ENCODE results near the gene MSANTD1. TPM values are rescaled to one million over a fixed set of nuclear protein-coding genes. Genes with fewer than 3 reads are reported as not detected.

The MSANTD1 gene
- total RNA-seq, 1 donor from 2014 or later: 1.6 TPM

DNA sequence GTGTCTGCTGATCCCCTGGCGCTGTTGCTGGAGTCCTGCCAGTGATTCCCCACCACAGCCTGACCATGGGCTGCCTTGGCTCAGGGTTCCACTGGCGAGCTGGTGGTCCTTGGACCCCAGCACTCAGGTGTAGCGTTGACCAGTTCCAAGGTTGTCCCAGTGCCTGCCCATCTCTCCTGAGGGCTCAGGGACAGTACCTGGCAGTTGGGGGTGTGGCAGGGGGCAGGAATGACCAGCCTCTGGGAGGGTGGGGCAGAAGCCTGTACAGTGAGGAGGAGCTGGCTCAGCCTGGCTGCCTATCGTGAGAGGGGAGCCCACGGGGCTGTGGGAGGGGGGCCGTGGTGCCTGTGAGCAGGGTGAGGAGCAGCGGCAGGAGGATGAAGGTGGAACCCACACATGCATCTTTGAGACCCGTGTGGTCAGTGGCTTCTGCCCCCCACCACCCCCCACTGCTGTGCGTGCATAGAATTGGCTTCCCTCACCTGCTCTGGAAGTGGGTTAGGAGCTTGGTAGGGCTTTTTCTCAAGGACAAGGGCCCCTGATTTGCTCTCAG is 12.6 kb upstream of the MSANTD1 start:
- Histone ChIP-seq H3K4me1 (ENCODE audit: insufficient read depth, low read length) (no peaks in the 10 kb centered on the region), H4K20me1 (ENCODE audit: insufficient read depth, low read length) (peaks cover 10% of the 10 kb centered on the region), H2AFZ (ENCODE audit: low read depth, low read length) (no peak overlapping the region), H3K9me3 (ENCODE audit: insufficient read depth, low read depth, low read length) (no peaks in the 10 kb centered on the region), H3K27ac (ENCODE audit: low read depth, low read length) (no peak overlapping the region), H3K9ac (ENCODE audit: low read length) (no peak overlapping the region), H3K79me2 (ENCODE audit: insufficient read depth, low read length) (no peaks in the 10 kb centered on the region), H3K36me3 (ENCODE audit: insufficient read depth, low read length) (peaks cover 11% of the 10 kb centered on the region), H3K4me2 (ENCODE audit: low read length) (no peak overlapping the region), H3K27me3 (ENCODE audit: insufficient read depth, low read length) (no peaks in the 10 kb centered on the region), H3K4me3 (ENCODE audit: insufficient read depth, low read depth, low read length) (no peak overlapping the region)
- H3K4me3 Mint-ChIP-seq (ENCODE audit: unreplicated experiment): no peak overlapping the region
- peaks cover 17% of the 10 kb centered on the region for H3K36me3 Mint-ChIP-seq (ENCODE audit: low read depth, unreplicated experiment)
- peaks cover 9% of the 10 kb centered on the region for H3K4me1 Mint-ChIP-seq (ENCODE audit: low read depth, unreplicated experiment)
- FAIRE-seq: no peak
- DNase-seq (ENCODE audit: low read depth): no peak
- TF ChIP-seq CTCF (IDR thresholded peaks at IDR 0.05; ENCODE audit: insufficient read depth, low read depth, low read length): no peak
- no peak for TF ChIP-seq EZH2 (IDR thresholded peaks at IDR 0.05; ENCODE audit: insufficient read depth, low read length)
- H3K9me3 Mint-ChIP-seq (ENCODE audit: unreplicated experiment): peaks cover 3% of the 10 kb centered on the region
- no peak overlapping the region for H3K27ac Mint-ChIP-seq (ENCODE audit: unreplicated experiment)
- no peaks in the 10 kb centered on the region for H3K27me3 Mint-ChIP-seq (ENCODE audit: low read depth, unreplicated experiment)

DNA sequence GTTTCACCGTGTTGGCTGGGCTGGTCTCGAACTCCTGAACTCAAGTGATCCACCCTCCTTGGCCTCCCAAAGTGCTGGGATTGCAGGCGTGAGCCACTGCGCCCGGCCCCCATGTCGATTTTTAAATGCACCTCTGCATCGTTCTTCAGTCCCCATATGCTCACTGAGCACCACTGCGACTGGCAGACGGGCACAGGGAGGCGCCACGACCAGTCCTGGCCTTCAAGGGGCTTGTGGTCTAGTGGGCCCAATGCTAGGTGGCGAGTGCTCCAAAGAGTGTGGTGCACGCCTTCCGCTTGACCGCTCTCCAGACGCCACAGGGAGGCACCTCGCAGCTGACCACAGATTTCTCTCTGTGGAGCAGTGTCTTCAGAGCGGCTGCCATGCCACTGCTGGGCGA is 11.7 kb upstream of the MSANTD1 start:
- Mint-ChIP-seq H3K36me3 (ENCODE audit: low read depth, unreplicated experiment) (peaks cover 11% of the 10 kb centered on the region), H3K4me3 (ENCODE audit: unreplicated experiment) (no peak overlapping the region), H3K9me3 (ENCODE audit: unreplicated experiment) (peaks cover 3% of the 10 kb centered on the region), H3K27ac (ENCODE audit: unreplicated experiment) (no peak overlapping the region), H3K27me3 (ENCODE audit: low read depth, unreplicated experiment) (no peaks in the 10 kb centered on the region), H3K4me1 (ENCODE audit: low read depth, unreplicated experiment) (peaks cover 9% of the 10 kb centered on the region)
- FAIRE-seq (no peak), DNase-seq (ENCODE audit: low read depth) (no peak)
- no peaks in the 10 kb centered on the region for H3K9me3 ChIP-seq (ENCODE audit: insufficient read depth, low read depth, low read length)
- H3K4me2 ChIP-seq (ENCODE audit: low read length): no peak overlapping the region
- H3K27ac ChIP-seq (ENCODE audit: low read depth, low read length): no peak overlapping the region
- H3K4me1 ChIP-seq (ENCODE audit: insufficient read depth, low read length): no peaks in the 10 kb centered on the region
- H3K27me3 ChIP-seq (ENCODE audit: insufficient read depth, low read length): no peaks in the 10 kb centered on the region
- no peak overlapping the region for H2AFZ ChIP-seq (ENCODE audit: low read depth, low read length)
- TF ChIP-seq CTCF (IDR thresholded peaks at IDR 0.05; ENCODE audit: insufficient read depth, low read depth, low read length) (no peak), EZH2 (IDR thresholded peaks at IDR 0.05; ENCODE audit: insufficient read depth, low read length) (no peak)
- no peak overlapping the region for H3K9ac ChIP-seq (ENCODE audit: low read length)
- H3K4me3 ChIP-seq (ENCODE audit: insufficient read depth, low read depth, low read length): no peak overlapping the region
- peaks cover 9% of the 10 kb centered on the region for H3K36me3 ChIP-seq (ENCODE audit: insufficient read depth, low read length)
- peaks cover 15% of the 10 kb centered on the region for H4K20me1 ChIP-seq (ENCODE audit: insufficient read depth, low read length)
- no peaks in the 10 kb centered on the region for H3K79me2 ChIP-seq (ENCODE audit: insufficient read depth, low read length)

DNA sequence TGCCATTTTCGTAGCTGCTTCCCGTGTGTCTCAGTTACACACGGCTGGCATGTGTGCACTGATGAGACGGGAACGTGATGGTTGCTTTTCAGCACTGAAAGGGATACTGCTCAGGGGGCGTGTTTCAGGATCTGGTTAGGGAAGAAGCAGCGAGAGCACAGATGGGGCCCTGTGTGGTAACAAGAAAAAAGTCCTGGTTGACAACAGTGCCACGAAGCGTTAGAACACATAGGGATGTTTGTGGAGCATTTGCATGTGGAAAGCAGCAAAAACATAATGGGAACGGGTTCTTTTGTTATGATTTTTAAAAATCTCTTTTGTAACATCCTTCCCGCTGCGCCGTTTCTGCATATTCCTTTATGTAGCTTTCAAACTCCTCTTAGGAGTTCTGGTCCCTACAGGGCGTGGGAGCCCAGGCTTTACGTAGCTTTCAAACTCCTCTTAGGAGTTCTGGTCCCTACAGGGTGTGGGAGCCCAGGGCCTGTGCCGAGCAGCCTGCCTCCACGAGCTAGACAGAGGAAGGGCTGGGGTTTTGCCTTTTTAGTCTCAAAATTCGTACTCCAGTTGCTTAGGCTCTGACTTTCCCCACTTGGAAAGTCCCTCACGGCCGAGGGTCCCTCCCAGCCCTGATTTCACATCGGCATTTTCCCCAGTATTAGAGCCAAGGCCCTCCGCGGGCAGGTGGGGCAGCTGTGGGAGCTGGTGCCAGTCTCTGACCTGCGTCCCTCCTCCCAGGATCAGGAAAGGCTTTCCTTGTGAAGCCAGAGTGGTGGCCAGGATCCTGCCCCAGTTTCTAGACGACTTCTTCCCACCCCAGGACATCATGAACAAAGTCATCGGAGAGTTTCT is 11.0 kb upstream of the MSANTD1 start:
- Histone ChIP-seq H3K4me2 (ENCODE audit: low read length) (no peak overlapping the region), H3K4me1 (ENCODE audit: insufficient read depth, low read length) (no peaks in the 10 kb centered on the region), H3K27ac (ENCODE audit: low read depth, low read length) (no peak overlapping the region), H3K9ac (ENCODE audit: low read length) (no peak overlapping the region), H4K20me1 (ENCODE audit: insufficient read depth, low read length) (peaks cover 18% of the 10 kb centered on the region), H3K79me2 (ENCODE audit: insufficient read depth, low read length) (no peaks in the 10 kb centered on the region), H3K4me3 (ENCODE audit: insufficient read depth, low read depth, low read length) (no peak overlapping the region), H3K9me3 (ENCODE audit: insufficient read depth, low read depth, low read length) (no peaks in the 10 kb centered on the region), H3K36me3 (ENCODE audit: insufficient read depth, low read length) (peaks cover 5% of the 10 kb centered on the region), H3K27me3 (ENCODE audit: insufficient read depth, low read length) (no peaks in the 10 kb centered on the region), H2AFZ (ENCODE audit: low read depth, low read length) (no peak overlapping the region)
- Mint-ChIP-seq H3K36me3 (ENCODE audit: low read depth, unreplicated experiment) (peaks cover 17% of the 10 kb centered on the region), H3K4me1 (ENCODE audit: low read depth, unreplicated experiment) (peaks cover 9% of the 10 kb centered on the region), H3K27ac (ENCODE audit: unreplicated experiment) (no peak overlapping the region), H3K4me3 (ENCODE audit: unreplicated experiment) (no peak overlapping the region), H3K9me3 (ENCODE audit: unreplicated experiment) (peaks cover 3% of the 10 kb centered on the region), H3K27me3 (ENCODE audit: low read depth, unreplicated experiment) (no peaks in the 10 kb centered on the region)
- TF ChIP-seq EZH2 (IDR thresholded peaks at IDR 0.05; ENCODE audit: insufficient read depth, low read length) (no peak), CTCF (IDR thresholded peaks at IDR 0.05; ENCODE audit: insufficient read depth, low read depth, low read length) (no peak)
- FAIRE-seq (no peak), DNase-seq (ENCODE audit: low read depth) (no peak)
